Measurements from ENCODE around the gene ZMYM3.
A peak's percentile ranks its signal among the peaks of the same experiment; 100 is the strongest.
"Not testable (repeated sequence)": the region's sequence is repeated elsewhere in the genome, so short reads cannot be mapped to it uniquely, and the experiment has no call there.

The ZMYM3 gene

DNA sequence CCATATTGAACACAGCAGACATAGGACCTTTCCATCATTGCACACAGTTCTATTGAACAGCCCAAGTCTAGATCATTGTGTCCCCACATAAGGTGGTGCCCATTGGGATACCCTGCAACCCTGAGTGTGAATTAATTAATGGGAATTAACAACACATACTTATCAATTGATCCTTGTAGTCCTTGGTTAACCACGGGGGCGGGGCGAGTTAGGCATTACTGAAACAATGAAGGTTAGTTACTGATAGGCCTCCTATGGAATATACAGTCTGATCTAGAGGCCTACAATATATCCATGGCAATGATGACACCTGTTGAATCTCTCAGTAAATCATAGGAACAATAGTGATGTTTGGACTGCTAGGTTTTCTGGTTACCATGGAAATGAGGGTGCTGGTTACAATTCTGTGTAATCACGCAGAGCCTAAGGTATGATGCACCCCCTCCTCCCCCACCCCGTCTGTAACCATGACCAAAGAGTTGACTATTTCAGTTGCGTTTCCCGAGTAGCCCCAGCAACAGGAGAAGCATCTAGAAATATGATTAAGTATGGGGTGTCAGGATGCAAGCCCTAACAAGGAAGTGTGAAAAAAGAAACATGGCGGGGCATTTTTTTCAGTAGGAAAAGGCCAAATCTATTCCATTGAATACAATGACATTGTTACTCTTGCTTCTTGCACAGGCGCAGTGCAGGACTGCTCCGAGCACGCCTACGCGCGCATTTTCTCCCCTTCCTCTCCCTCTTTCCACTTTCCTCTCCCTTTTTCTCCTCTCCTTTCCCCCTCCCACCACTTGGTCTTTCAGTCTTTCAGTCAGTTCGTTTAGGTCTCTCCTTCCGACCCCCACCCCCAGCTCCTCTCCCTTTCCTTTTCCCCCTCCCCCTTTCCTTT is 28.8 kb upstream of the ZMYM3 start:
- H3K4me3 ChIP-seq (ENCODE audit: low read length), result peak overlapping the region; percentile 73
- H3K9ac ChIP-seq (ENCODE audit: low read length), result peak overlapping the region; percentile 35
- no peaks in the 10 kb centered on the region for H3K27me3 ChIP-seq (ENCODE audit: control insufficient read depth, insufficient read depth, low read length)
- H3K4me1 ChIP-seq (ENCODE audit: control insufficient read depth, insufficient read depth, low read length), result peaks cover 10% of the 10 kb centered on the region
- H3K36me3 ChIP-seq (ENCODE audit: control insufficient read depth, insufficient read depth, low read length), result no peaks in the 10 kb centered on the region
- peak overlapping the region; percentile 81 for H3K27ac ChIP-seq (ENCODE audit: low read depth, low read length)

DNA sequence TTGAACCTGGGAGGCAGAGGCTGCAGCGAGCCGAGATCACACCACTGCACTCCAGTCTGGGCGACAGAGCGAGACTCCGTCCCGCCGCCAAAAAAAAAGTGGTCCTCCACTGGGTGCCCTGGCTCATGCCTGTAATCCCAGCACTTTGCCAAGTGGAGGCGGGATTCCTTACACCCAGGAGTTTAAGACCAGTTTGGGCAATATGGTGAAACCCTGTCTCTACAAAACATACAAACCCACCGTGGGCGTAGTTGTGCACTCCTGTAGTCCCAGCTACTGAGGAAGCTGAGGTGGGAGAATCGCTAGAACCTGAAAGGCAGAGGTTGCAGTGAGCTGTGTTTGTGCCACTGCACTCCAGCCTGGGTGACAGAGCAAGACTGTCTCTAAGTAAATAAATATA is 27.4 kb upstream of the ZMYM3 start:
- not testable (repeated sequence) for H3K9ac ChIP-seq (ENCODE audit: low read length); H3K4me1 ChIP-seq (ENCODE audit: control insufficient read depth, insufficient read depth, low read length); H3K4me3 ChIP-seq (ENCODE audit: low read length); H3K27me3 ChIP-seq (ENCODE audit: control insufficient read depth, insufficient read depth, low read length); H3K36me3 ChIP-seq (ENCODE audit: control insufficient read depth, insufficient read depth, low read length); H3K27ac ChIP-seq (ENCODE audit: low read depth, low read length)

GRCh38 chrX:71272313-71272712 is 18.4 kb upstream of the ZMYM3 start:
- H3K27me3 ChIP-seq (ENCODE audit: control insufficient read depth, insufficient read depth, low read length); H3K4me3 ChIP-seq (ENCODE audit: low read length); H3K27ac ChIP-seq (ENCODE audit: low read depth, low read length); H3K36me3 ChIP-seq (ENCODE audit: control insufficient read depth, insufficient read depth, low read length); H3K4me1 ChIP-seq (ENCODE audit: control insufficient read depth, insufficient read depth, low read length); H3K9ac ChIP-seq (ENCODE audit: low read length): not testable (repeated sequence)

- H3K27me3 ChIP-seq (ENCODE audit: control insufficient read depth, insufficient read depth, low read length), result no peaks in the 10 kb centered on the region
- H3K27ac ChIP-seq (ENCODE audit: low read depth, low read length), result no peak overlapping the region
- H3K36me3 ChIP-seq (ENCODE audit: control insufficient read depth, insufficient read depth, low read length), result no peaks in the 10 kb centered on the region
- no peak overlapping the region for H3K4me3 ChIP-seq (ENCODE audit: low read length)
- H3K9ac ChIP-seq (ENCODE audit: low read length), result no peak overlapping the region
- no peaks in the 10 kb centered on the region for H3K4me1 ChIP-seq (ENCODE audit: control insufficient read depth, insufficient read depth, low read length)
These were observed 16.0 kb upstream of the ZMYM3 start for GRCh38 chrX:71269801-71270395.

DNA sequence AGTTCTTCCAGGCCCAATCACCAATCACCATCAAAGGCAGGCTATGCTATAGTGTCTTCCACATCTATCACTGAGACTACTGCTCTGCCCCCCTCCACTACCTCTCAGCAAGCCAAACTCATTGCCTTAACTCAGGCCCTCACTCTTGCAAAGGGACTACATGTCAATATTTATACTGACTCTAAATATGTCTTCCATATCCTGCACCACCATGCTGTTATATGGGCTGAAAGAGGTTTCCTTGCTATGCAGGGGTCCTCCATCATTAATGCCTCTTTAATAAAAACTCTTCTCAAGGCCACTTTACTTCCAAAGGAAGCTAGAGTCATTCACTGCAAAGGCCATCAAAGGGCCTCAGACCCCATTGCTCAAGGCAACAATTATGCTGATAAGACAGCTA is 14.7 kb upstream of the ZMYM3 start:
- H3K36me3 ChIP-seq (ENCODE audit: control insufficient read depth, insufficient read depth, low read length); H3K9ac ChIP-seq (ENCODE audit: low read length); H3K27me3 ChIP-seq (ENCODE audit: control insufficient read depth, insufficient read depth, low read length); H3K27ac ChIP-seq (ENCODE audit: low read depth, low read length); H3K4me3 ChIP-seq (ENCODE audit: low read length); H3K4me1 ChIP-seq (ENCODE audit: control insufficient read depth, insufficient read depth, low read length): not testable (repeated sequence)

- no peak overlapping the region for H3K4me3 ChIP-seq (ENCODE audit: low read length)
- no peaks in the 10 kb centered on the region for H3K27me3 ChIP-seq (ENCODE audit: control insufficient read depth, insufficient read depth, low read length)
- H3K4me1 ChIP-seq (ENCODE audit: control insufficient read depth, insufficient read depth, low read length), result peaks cover 2% of the 10 kb centered on the region
- no peak overlapping the region for H3K9ac ChIP-seq (ENCODE audit: low read length)
- H3K27ac ChIP-seq (ENCODE audit: low read depth, low read length), result no peak overlapping the region
- no peaks in the 10 kb centered on the region for H3K36me3 ChIP-seq (ENCODE audit: control insufficient read depth, insufficient read depth, low read length)
These were observed 2.9 kb upstream of the ZMYM3 start for GRCh38 chrX:71256856-71257255.

GRCh38 chrX:71256051-71256450 is 2.1 kb upstream of the ZMYM3 start:
- H3K9ac ChIP-seq (ENCODE audit: low read length), result no peak overlapping the region
- H3K4me3 ChIP-seq (ENCODE audit: low read length), result no peak overlapping the region
- no peak overlapping the region for H3K27ac ChIP-seq (ENCODE audit: low read depth, low read length)
- H3K4me1 ChIP-seq (ENCODE audit: control insufficient read depth, insufficient read depth, low read length), result peaks cover 2% of the 10 kb centered on the region
- H3K27me3 ChIP-seq (ENCODE audit: control insufficient read depth, insufficient read depth, low read length), result no peaks in the 10 kb centered on the region
- H3K36me3 ChIP-seq (ENCODE audit: control insufficient read depth, insufficient read depth, low read length), result no peaks in the 10 kb centered on the region

DNA sequence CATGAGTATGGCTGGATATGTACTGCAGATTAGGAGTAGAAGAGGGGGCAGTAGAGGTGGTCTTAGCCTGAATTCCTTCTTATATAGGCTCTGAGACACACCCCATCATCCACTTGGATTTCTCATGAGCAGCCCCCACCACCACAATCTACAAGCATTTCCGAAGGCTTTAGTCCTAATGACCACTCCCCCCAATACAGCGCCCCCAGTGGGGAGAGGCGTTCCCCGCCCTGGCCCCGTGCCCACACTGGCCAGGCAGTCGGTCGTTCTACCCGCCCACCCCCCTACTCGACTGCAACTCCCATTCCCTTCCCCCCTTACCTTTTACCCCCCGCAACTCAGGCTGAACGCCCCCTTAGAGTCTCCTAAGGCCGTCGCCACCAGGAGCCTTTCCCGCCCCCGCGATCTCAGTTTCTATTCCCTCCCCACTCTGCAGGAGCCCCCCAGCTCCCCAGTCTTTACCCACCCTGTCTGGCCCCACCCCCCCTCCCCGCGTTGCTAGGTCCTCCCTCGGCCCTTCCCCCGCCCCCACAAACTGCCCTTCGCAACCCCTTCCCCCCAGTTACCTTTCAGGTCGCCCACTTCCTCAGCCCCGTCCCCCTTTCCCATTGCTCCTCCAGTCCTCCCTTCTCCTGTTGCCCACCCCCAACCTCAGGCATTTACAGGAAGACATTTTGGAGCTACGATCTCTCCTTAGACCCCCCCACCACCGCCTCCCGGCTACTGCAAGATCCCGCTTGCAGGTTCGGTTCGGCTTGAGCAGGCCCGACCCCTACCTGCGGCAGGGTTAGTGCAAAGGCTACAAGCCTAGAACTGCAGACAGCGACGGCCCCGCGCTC is 468 bp downstream of the ZMYM3 start:
- peaks cover 2% of the 10 kb centered on the region for H3K4me1 ChIP-seq (ENCODE audit: control insufficient read depth, insufficient read depth, low read length)
- H3K27me3 ChIP-seq (ENCODE audit: control insufficient read depth, insufficient read depth, low read length), result no peaks in the 10 kb centered on the region
- H3K27ac ChIP-seq (ENCODE audit: low read depth, low read length), result peak overlapping the region; percentile 67
- H3K4me3 ChIP-seq (ENCODE audit: low read length), result peak overlapping the region; percentile 77
- peak overlapping the region; percentile 13 for H3K9ac ChIP-seq (ENCODE audit: low read length)
- H3K36me3 ChIP-seq (ENCODE audit: control insufficient read depth, insufficient read depth, low read length), result no peaks in the 10 kb centered on the region

GRCh38 chrX:71252221-71252620 is 1.7 kb downstream of the ZMYM3 start:
- H3K9ac ChIP-seq (ENCODE audit: low read length), result no peak overlapping the region
- no peak overlapping the region for H3K4me3 ChIP-seq (ENCODE audit: low read length)
- peaks cover 2% of the 10 kb centered on the region for H3K4me1 ChIP-seq (ENCODE audit: control insufficient read depth, insufficient read depth, low read length)
- peaks cover 3% of the 10 kb centered on the region for H3K36me3 ChIP-seq (ENCODE audit: control insufficient read depth, insufficient read depth, low read length)
- H3K27ac ChIP-seq (ENCODE audit: low read depth, low read length), result no peak overlapping the region
- H3K27me3 ChIP-seq (ENCODE audit: control insufficient read depth, insufficient read depth, low read length), result no peaks in the 10 kb centered on the region

- Histone ChIP-seq H3K4me1 (ENCODE audit: control insufficient read depth, insufficient read depth, low read length) (peaks cover 2% of the 10 kb centered on the region), H3K9ac (ENCODE audit: low read length) (no peak overlapping the region), H3K4me3 (ENCODE audit: low read length) (no peak overlapping the region), H3K27ac (ENCODE audit: low read depth, low read length) (no peak overlapping the region), H3K27me3 (ENCODE audit: control insufficient read depth, insufficient read depth, low read length) (no peaks in the 10 kb centered on the region), H3K36me3 (ENCODE audit: control insufficient read depth, insufficient read depth, low read length) (peaks cover 3% of the 10 kb centered on the region)
These were observed 2.4 kb downstream of the ZMYM3 start for GRCh38 chrX:71251466-71251973.

DNA sequence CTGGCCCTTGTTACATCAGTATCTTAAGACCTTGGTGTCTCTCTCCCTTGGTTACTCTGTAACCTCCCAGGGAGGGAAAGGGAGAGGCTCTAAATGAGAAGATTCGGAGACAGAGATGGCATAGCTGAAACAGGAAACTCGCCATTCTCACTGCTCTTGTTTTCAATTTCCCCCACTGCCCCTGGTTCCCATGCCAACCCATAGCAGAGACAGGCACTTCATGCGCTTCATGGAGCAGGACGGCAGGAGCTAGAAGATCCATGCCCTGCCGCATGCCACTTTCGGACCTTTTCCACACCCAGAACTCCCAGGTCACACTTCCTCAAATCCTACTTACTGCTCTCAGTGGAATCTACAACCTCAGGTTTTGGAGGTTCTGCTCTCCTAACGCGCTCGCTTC is 3.1 kb downstream of the ZMYM3 start:
- Histone ChIP-seq H3K4me1 (ENCODE audit: control insufficient read depth, insufficient read depth, low read length) (peaks cover 2% of the 10 kb centered on the region), H3K4me3 (ENCODE audit: low read length) (no peak overlapping the region), H3K36me3 (ENCODE audit: control insufficient read depth, insufficient read depth, low read length) (peaks cover 3% of the 10 kb centered on the region), H3K27me3 (ENCODE audit: control insufficient read depth, insufficient read depth, low read length) (no peaks in the 10 kb centered on the region), H3K9ac (ENCODE audit: low read length) (no peak overlapping the region), H3K27ac (ENCODE audit: low read depth, low read length) (no peak overlapping the region)

GRCh38 chrX:71245159-71245558 is 8.8 kb downstream of the ZMYM3 start:
- H3K4me3 ChIP-seq (ENCODE audit: low read length), result no peak overlapping the region
- no peak overlapping the region for H3K27ac ChIP-seq (ENCODE audit: low read depth, low read length)
- no peaks in the 10 kb centered on the region for H3K4me1 ChIP-seq (ENCODE audit: control insufficient read depth, insufficient read depth, low read length)
- H3K27me3 ChIP-seq (ENCODE audit: control insufficient read depth, insufficient read depth, low read length), result no peaks in the 10 kb centered on the region
- peaks cover 8% of the 10 kb centered on the region for H3K36me3 ChIP-seq (ENCODE audit: control insufficient read depth, insufficient read depth, low read length)
- H3K9ac ChIP-seq (ENCODE audit: low read length), result no peak overlapping the region
